GM18498 (cell line): ENCODE results near the gene DPAGT1.
"Not testable (repeated sequence)": the region's sequence is repeated elsewhere in the genome, so short reads cannot be mapped to it uniquely, and the experiment has no call there.

ENCODE experiments used
- ATAC-seq: cut with Tn5 transposase; IDR thresholded peaks from one replicate; pipeline ENCODE4 v1.9.1; 2021; ENCODE audit warnings: mild to moderate bottlenecking, moderate library complexity; ENCODE audit not compliant: unreplicated experiment

The DPAGT1 gene

DNA sequence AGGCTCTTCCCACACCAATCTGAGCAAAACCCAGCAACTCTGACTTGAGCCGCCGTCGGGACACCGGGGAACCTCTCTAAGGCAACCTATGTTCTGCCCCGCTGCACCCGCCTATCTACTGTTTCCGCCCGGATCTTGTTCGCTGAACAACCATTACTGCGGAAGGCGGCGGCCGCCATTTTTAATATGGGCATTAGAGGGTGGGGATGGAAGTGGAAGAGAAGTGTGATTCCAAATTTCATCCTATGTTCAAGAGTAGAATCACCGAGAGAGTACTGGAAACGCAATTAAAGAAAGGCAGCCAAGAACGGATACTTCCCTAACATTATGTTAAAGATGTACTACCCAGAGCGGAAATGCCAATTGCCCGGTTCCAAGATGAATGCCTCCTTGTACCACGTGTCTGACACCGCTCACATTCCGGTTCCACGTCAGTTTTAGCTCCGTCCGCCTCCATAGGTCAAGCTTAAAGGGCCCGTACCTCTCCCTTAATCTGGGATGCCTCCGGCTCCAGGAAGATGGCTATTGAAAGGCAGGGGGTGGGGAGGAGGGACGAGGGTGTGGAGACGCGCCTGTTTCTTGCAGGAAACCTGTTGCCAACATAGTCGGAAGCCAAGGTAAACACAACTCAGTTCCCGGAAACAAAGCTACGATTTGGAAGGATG is at the start of gene DPAGT1:
Gene DPAGT1, minus strand, starts transcription at position 95 of the 665 bp plus-strand sequence. CDS start 198 bp downstream, outside the sequence.
- peak; percentile 82 for ATAC-seq

DNA sequence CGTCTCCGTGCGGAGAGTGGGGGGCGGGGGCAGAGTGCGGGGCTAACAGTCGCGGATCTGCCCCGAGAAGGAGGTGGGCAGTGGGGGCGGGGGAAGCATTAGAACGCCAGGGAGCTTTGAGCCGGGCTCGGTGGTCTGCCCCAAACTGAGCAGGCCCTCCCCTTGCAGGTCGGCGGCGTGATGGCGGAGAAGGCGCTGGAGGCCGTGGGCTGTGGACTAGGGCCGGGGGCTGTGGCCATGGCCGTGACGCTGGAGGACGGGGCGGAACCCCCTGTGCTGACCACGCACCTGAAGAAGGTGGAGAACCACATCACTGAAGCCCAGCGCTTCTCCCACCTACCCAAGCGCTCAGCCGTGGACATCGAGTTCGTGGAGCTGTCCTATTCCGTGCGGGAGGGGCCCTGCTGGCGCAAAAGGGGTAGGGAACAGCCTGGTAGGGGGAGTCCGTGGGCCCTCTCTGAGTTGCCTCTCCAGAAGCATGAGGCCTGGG is 48.2 kb upstream of the DPAGT1 start:
- ATAC-seq = no peak

DNA sequence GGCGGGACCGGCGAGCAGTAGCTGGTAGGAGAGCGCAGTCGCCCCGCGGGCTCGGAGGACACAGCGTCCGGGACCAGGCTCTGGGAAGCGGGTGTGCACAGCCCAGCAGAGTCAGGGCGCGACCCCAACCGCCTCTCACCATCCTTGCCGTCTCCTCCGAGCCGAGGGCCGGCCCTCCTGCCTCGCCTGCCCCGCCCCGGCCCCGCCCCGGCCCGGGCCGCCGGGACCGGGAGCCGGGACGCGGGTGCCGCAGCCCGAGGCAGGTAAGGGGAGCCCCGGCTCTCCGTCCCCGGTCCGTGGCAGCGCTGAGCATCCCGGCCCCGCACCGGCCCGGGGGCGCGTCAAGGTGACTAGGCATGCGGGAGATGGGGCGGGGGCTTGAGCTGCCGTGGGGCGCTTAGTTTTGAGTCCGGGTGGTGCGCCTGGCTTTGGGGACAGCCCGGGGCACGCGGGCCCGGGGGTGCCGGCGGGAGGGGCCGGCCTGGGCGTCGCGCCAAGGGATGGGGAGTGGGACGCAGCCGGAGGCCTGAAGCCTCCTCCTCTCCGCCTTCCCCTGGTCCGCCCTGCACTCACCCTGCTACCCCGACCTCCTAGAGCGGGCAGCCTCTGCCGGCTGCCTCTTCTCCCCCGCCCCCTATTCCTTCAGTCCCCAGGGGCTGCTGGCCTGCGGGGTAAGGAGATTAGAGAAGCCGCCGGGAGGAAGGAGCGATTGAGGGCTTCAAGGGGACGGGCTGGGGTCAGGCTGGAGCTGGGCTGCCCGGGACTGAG is 47.5 kb upstream of the DPAGT1 start, which contains the start of gene ABCG4:
Gene ABCG4, plus strand, starts transcription at position 35 of the 768 bp plus-strand sequence. CDS start 914 bp downstream, outside the sequence.
- ATAC-seq = no peak

DNA sequence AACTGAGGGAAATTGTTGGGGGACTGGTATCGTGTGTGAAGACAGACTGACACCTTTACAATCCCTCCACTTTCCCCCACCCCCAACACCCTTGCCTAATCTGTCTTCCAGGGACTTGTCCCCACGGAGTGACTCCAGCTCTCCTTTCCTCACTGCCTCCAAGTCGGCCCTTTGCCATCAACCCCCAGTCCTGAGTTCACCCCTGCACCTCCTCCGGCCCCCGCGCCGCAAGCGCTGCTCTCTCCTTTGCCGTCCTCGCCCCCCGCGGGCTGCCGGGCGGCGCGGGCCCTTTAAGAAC is 47.0 kb upstream of the DPAGT1 start:
- no peak for ATAC-seq

- ATAC-seq = no peak
Observed at GRCh38 chr11:119147604-119148333, 46.1 kb upstream of the DPAGT1 start.

GRCh38 chr11:119145551-119145950 is 43.9 kb upstream of the DPAGT1 start:
- no peak for ATAC-seq

DNA sequence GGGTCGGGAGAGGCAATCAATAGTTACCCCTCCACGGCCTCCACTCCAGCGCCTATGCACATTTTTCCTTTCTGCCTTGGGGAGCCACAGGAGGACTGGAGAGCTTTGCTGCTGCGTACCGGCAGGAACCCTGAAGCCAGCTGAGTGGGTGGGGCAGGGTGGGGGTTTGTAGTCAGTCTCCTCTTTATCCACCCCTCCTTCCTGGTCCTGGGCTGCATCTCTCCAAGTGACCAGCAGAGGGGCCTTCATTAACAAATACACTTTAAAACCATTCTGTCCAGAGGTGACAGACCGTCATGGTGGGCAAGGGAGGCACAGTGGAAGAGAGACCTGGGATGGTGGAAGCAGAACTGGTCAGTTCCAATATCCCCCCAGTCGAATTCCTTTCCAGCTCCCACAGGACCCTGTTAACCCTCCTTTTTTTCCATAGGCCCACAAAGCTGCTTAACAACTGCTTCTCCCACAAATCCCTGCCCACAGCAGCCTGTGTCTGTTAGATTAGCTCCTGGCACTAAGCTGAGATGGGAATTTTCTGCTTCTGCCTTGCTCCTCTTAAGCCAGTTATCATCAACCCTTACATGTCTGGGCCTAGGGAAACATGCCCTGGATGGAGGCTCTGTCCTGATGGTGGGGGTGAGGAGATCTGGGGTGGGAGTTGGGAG is 43.3 kb upstream of the DPAGT1 start:
- ATAC-seq = peak; percentile 56

- not testable (repeated sequence) for ATAC-seq
Observed at GRCh38 chr11:119139276-119139675, 37.6 kb upstream of the DPAGT1 start.

- no peak for ATAC-seq
Observed at GRCh38 chr11:119134389-119134978, 32.8 kb upstream of the DPAGT1 start.

DNA sequence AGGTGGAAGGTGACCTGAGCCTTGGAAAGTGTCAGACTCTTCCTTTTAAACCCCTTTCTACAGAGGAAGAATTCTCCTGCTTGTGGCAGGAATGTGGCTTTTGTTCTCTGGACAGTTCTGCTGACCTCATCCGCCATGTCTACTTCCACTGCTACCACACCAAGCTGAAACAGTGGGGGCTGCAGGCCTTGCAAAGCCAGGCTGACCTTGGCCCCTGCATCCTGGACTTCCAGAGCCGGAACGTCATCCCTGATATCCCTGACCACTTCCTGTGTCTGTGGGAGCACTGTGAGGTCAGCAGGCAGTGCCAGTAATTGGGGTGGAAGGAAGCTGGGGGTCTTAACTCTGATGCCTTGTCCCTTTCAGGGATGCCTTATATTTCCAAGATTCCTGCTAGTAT is 29.0 kb upstream of the DPAGT1 start:
- no peak for ATAC-seq

DNA sequence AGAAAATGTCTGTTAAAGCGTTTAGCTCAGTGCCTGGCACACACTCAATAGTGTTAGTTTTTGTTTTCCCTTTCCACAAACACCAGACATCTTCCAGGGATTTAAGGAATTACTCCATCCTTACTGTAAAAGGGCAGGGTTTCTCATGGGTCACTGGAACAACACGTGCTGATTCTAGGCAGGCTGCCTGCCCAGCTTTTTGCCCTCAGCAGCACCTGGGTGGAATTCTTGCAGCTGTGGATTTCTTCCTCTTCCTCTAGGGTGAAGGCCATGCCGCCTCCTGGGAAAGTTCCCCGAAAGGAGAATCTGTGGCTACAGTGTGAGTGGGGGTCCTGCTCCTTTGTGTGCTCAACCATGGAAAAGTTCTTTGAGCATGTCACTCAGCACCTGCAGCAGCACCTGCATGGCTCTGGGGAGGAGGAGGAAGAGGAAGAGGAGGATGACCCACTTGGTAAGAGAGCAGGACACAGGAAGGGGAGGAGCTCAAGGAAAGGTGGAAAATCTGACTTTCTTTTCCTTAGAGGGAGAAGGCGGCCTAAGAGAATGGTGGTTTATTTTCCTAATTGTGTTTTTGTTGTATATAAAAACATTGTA is 25.1 kb upstream of the DPAGT1 start:
- ATAC-seq = no peak

DNA sequence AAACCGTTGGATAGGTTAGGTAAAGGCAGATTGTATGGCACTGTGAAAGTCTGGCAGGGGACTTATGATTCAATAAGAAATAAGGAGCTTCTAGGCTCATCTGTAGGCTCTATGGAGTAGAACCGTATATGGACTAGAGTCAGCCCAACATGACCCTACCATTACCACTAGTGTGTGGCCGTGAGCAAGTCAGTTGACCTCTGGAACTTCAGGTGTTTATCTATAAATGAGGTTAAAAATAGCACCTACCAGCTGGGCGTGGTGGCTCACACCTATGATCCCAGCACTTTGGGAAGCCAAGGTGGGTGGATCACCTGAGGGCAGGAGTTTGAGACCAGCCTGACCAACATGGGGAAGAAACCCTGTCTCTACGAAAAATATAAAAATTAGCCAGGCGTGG is 24.2 kb upstream of the DPAGT1 start:
- no peak for ATAC-seq

- ATAC-seq = no peak
Observed at GRCh38 chr11:119121811-119122124, 20.1 kb upstream of the DPAGT1 start.

- ATAC-seq = peak; percentile 97
Observed at GRCh38 chr11:119121008-119121810, 19.6 kb upstream of the DPAGT1 start, which contains the start of gene HINFP. Gene HINFP, plus strand, starts transcription at chr11:119121580. Its CDS starts 5,365 bp downstream, at chr11:119126945.

GRCh38 chr11:119120639-119121007 is 19.0 kb upstream of the DPAGT1 start:
- ATAC-seq = no peak

DNA sequence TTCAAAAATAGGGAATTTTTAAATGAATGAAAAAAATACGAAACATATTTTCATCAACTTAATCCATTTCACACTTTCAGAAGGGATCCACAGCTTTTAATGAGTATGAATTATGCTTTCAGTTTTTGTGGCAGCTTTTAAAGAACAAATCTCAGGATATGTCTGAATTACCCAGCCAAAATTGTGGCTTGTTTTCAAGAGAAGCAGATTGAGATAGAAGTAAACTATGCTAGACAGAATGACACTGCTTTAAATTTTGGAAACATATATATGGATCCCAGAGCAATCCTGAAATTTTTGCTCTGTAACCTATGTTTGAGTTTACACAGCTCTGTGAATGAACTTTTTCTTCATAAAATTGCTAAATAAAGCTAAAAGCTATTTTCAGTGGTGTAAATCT is 17.3 kb upstream of the DPAGT1 start:
- ATAC-seq = no peak

DNA sequence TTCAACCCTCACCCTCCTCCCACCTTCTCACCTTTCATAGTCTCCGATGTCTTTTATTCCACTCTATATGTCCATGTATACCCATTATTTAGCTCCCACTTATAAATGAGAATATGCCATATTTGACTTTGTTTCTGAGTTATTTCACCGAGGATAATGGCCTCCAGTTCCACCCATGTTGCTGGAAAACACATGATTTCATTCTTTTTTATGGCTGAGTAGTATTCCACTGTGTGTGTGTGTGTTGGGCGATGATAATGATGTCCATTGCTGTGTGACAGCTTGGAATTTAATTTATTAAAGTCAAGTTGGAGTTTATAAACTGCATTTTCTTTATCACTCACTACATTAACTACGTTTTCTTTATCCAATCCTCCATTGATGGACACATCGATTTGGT is 16.6 kb upstream of the DPAGT1 start:
- no peak for ATAC-seq

DNA sequence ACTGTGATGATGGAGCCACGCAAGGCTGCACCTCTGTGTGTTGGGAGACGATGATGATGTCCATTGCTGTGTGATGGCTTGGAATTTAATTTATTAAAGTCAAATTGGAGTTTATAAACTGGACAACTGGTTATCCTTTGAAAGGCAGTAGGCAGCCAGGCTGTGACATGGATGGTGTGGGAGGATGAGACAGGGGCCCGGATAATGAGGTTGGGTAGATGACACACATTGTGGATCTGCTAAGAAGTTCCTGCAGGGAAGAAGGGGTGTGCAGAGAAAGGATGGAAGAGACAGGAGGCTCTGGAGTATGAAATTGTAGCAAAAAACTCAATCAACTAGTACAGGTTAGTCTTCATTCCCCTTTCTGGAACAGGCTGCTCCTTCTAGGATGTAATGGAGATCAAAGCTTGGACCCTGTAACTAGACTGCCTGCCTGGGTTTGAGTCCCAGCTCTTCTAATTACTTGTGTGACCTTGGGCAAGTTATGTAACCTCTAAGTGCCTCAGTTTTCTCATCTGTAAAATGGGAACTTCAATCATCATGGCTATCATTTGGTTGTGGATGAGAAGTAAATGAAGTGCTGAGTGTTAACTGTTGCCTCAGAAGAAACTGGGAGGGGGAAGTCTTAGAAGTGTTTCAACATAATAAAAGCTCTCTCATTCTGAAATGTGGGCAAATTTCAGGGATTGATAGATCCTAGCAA is 15.5 kb upstream of the DPAGT1 start:
- no peak for ATAC-seq

DNA sequence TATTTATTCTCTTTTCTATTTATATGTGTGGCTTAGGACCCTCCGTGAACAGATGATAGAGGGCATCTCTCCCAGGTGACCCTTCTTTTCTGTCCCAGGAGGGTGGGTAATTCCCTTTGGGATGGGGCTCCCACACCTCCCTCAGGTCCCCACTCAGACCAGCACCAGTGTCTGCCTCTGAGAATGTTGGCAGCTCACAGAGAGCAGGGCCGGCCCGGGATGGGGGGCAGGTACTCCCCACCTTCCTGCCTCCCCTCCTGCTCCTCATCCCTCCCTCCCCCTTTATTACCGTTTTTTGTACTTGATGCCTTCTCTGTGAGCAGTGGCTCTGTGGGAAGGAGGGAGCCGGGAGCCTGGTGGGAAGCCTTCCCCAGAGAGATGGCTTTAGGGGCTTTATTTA is 14.9 kb upstream of the DPAGT1 start:
- ATAC-seq = no peak
